ENCODE measurements around the gene DOCK9.

- TF ChIP-seq CTCF (conservative IDR thresholded peaks at IDR 0.05 in 1 of 2, IDR thresholded peaks at IDR 0.05 in 1 of 2; ENCODE audit: low read depth in 1 of 2, low read length in 2 of 2) (no peak), EZH2 (IDR thresholded peaks at IDR 0.05; ENCODE audit: low read length, missing control alignments) (no peak)
Measured at GRCh38 chr13:98838776-98839175, 139.1 kb downstream of the DOCK9 start.
